ENCODE results near the gene BCL6.

BCL6 gene

DNA sequence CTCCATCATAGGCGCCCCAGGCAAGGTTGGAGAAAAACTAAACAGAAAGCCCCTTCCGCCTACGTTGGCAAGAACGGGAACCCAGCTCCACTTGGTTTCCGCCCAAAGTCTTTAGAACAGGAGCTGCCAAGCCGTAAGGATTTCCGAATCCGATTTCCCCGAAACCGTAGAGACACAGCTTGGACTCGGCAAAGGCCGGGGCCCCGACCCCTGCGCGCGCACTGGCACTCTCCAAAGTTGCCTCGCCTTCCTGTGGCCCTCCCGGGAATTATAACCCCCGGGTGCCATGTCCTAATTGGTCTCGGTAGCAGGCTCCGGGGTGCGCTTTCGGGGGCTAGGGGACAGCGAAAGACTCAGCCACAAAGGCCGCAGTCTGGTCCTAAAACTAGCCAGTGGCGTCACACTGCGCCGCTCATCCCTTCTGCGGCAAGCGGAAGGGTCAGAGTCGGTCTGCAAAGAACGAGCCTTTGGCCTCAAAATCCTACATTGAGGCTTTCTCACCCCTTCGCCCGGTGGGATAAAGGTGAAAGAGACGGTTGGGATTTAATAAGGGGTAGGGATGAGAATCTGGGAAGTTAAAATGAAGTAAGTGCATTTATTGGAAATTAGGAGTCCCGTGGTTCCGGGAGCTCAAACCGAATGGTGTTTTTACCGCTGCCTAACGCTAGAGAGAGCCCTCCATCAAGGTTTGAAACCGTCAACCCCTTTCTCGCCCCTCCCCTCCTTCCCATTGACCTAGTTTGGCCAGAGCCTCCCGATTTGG, 6.8 kb downstream of the BCL6 start:
- DNase-seq, result peak; percentile 90

DNA sequence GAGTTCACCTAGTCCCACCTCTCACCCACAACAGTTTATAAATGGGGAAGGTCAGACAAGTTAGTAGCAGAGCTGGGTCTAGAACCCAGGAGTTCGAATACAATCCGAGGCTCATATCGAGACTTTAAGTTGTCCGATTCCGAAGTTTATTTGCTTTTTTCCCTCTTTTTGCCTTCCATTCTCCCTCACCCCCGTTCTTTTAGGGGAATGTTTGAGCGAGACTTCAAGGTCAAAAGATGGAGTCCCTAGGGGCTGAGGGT, 7.3 kb downstream of the BCL6 start:
- peak; percentile 23 for DNase-seq

DNA sequence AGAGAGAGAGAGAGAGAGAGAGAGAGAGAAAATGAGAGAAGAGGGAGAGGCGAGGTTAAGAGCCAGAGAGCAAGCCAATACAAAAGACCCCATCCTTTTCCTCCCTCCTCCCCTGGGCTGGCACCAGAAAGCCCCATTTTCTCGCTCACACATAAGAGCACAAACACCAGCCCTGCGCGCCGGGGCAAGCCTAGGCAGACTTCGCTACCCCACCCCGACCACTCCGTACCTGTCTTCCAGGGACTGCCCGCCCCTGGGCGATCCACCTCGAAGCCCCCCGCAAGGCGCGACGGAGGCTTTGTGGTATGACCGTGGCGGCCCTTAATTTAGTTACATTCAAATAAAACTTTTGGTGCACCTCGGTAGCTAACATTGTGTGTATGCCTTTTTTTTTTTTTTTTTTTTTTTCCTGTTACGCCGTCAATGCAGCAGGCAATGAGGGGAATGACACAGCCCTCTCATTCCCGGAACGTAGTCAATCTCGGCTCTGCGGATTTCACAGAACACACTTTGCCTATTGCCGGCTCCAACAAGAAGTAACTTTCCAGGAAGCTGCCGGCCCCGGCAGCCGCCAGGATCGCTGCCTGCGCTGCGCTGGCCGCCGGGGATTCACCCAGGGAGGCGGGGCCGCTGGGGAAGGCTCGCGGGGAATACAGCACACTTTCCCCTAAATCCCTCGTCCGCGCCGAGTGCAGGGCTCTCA, 7.7 kb downstream of the BCL6 start:
- DNase-seq, result no peak

DNA sequence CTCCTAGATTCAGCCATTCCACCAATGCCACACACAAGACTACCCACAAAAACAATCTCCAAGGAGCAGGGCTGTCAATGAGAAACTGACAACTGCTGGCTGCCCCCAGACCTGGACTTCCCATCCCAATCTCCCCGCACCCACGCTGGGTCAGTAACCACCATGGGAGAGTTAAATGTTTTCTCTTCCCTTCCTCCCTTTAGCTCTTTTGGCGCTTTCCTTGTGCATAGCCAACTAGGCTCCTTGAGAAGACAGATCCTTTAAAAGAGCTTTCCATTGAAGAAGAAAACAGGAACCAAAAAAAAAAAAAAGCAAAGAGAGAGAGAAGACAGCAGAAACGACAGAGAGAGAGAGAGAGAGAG, 8.3 kb downstream of the BCL6 start:
- DNase-seq, result no peak

DNA sequence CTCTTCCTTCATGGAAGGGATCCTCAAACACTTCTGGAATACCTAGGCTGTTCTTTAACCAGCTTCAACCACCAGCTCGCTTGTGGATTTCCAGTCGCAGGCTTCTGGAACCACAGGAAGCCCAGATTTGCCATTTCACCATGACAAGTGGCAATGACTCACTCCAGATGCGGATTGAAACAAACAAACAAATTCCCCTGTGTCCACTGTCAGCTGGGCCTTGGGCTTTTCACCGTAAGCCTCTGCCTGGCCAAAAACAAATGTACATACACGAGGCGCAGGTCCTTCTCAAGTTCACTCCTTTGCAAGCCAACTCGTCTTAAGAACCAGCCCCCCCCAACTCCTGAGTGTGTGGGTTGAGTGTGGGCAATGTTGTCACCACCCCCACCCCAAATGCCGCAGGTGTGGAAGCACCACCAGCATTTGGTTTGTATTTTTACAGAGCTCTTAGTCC, 8.8 kb downstream of the BCL6 start:
- DNase-seq, result no peak

DNA sequence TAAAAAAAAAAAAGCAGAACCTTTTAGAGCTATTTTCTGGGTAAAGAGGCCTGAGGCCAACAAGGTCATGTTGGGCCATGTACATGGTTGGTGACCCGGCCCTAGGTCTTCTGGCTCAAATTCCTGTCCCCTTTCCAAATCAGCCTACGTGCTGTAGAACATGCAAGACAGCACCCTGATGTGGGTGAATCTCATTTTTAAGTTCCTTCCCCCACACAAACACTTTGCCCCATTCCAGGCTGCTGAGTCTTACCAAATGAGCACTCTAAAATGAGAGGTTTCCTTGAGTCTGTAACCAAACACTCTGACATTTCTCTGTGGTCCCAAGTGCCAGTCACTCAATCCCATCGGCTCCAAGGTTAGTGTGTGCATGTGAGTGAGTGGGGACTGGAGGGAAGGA, 9.4 kb downstream of the BCL6 start:
- DNase-seq, result no peak

DNA sequence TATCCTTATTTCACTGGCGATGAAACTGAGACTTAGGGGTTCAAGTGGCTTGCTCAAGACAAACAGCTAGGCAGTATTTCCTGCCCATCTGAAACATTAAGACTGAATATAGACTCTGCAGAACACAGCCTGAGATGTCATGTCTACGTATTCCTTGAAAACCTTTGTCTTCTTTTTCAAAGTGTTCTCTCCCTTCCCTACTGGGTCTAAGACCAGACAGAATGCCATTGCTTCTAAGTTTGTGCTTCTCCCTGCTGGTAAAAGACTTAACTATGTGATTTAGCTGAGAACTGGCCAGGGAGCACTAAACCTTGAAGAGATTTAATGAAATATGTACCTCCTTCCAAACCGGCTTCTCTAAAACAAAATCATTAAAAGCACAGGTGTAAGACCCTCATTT, 9.9 kb downstream of the BCL6 start:
- no peak for DNase-seq

DNA sequence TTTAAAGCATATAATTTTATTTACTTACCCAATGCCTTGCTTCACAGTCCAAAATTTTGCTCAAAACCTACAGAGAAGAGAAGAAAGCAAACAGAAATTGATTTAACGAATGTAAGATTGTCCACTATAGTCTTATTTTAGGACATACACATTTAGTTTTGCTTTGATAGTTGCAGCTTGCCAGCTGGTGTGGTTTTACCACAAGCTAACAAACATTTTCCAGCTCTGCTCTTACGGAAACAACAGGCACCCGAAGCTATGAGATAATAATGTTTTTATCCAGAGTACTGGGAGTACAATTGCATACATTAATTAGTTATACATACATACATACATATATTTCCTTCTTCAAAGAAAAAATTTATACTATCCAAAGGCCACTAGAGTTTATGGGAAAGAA, 10.4 kb downstream of the BCL6 start:
- no peak for DNase-seq

DNA sequence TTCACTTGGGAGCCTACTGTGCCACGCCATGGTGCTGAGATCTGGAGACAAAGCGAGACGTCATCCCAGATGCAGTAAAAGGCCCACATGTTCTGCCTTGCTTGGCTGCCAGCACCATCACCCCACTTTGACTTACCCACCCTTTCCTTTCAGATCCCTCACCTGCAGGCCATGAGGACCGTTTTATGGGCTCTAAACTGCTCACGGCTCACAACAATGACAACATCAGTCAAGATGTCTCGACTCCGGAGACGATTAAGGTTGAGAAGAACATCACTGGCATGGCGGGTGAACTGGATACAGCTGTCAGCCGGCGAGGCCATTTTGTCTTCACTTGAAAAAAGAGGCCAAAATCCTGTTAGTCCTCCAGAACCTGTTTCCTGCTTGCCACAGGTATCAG, 11.9 kb downstream of the BCL6 start:
- DNase-seq, result no peak

DNA sequence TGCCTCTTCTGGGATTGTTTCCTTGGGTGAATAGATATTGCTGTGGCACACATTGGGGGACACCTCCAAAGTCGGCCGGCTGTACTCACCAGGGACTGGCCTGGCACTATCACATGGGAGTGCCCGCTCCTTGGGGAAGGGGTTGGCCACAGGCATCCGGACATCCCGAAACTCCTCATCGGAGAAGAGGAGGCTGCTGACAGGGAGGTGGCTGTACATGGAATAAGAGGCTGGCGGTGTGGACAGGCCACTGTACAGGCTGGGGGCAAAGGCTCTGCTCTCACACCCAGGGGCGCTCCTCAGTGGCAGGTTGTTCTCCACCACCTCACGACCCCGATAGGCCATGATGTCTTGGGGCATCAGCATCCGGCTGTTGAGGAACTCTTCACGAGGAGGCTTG, 15.7 kb downstream of the BCL6 start:
- DNase-seq, result no peak

DNA sequence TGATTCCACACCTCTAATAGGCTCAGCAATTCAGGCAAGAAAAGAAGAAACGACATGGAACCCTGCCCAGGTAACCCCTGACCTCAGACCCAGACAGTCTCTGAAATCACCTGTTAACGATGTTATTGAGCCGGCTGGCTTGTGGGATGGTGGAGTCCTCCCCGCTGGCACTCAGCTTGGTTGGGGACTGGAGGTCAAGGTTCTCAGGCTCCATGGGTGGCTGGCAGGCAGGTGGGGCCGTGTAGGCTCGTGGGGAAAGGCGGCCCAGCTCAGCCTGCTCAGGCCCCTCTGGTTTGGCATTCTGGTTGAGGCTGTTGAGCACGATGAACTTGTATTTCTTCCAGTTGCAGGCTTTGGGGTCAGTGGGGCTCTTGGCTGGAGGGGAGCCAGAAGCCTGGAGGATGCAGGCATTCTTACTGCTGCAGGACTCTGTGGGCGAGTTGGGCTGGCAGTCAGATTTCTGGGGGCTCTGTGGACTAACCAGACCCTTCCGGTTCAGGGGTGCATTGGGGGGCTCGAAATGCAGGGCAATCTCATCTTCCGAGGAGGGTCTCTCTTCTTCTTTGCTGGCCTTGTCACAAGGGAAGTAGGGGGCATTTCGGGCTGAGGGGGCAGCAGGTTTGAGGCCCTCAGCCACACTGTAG, 16.2 kb downstream of the BCL6 start:
- no peak for DNase-seq

DNA sequence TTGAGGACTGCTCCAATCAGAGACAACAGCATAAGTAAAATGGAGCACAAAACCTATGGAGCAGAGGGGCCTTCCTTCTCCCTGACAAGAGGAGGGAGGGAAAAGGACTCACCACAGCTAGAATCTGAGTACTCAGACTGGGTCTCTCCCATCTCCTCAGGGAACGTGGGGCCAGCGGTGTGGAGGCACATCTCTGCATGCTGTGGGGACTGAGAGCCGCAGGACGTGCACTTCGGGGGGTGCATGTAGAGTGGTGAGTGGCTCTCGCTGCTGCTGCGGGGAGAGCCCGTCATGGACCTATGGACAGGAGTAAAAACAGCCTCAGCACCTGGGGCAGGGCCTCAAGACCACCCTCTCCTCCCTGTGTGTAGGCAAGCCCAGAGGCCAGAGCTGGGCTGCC, 17.0 kb downstream of the BCL6 start:
- DNase-seq, result no peak

DNA sequence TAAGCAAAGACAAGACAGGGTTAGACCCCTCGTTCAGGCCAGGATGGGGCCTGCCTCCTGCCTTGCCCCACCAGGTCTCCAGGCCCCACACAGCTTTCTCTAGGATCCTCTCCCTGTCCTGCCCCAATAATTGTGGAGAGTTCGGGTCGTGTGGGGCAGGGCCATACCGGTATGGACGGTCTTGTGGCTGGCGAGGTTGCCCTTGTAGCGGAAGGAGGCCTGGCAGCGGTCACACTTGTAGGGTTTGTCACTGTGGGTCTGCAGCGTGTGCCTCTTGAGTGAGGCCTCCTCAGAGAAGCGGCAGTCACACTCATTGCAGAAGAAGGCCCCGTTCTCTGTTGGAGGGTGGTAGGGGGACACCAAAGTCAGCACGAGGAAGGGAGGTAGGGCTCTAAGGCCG, 18.7 kb downstream of the BCL6 start:
- DNase-seq, result no peak

DNA sequence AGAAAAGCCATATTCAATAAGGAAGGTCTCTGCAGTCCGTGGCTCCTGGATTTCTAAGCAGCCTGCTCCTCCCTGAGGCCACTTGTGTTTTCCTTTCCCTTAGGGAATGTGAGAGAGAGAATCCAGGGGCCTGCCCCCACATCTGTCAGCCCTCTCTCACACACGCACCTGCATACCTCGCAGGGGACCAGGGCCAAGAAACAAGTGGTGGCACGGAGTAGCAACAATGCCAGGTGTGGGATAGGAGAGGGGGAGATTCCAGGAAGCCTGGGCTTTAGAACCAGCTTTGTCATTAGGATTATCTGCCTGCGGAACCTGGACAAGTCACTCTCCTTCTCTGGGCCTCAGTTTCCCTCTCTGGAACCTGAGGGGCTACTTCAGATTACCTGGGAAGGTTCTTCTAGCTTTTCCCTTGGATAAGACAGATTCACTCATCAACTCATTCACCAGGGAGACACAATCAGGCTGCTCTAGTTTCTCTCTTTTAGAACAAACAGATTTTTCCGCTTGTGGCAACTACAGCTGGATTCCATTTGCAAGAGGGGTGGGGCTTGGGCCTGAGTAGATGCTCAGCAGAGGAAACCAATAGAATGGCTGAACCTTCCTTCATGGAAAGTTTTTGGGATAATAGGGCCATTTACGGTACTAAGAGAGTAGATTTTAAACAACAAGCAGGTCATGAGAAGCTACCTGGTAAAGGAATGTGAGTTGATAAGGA, 19.5 kb downstream of the BCL6 start:
- no peak for DNase-seq

DNA sequence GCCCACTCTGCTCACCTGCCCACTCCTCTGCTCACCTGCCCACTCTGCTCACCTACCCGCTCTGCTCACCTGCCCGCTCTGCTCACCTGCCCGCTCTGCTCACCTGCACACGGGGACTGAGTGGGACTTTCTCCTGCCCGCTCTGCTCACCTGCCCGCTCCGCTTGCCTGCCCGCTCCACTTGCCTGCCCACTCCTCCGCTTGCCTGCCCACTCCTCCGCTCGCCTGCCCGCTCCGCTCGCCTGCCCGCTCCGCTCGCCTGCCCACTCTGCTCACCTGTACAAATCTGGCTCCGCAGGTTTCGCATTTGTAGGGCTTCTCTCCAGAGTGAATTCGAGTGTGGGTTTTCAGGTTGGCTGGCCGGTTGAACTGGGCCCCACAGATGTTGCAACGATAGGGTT, 20.0 kb downstream of the BCL6 start:
- no peak for DNase-seq

DNA sequence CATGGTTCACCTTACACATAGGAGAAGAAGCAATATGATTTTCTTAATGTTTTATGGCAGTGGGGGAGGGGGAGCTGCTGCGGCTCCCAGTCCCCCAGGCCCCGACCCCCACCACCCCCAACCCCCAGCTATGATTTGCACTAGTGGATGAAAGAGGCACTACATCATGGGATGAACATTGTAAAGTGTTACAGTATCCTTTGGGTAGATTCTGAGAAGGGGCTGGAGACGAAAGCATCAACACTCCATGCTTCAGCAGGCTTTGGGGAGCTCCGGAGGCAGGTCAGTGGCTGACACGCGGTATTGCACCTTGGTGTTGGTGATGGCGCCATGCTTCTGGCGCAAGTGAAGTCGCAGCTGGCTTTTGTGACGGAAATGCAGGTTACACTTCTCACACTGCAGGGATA, 23.1 kb downstream of the BCL6 start:
- no peak for DNase-seq

DNA sequence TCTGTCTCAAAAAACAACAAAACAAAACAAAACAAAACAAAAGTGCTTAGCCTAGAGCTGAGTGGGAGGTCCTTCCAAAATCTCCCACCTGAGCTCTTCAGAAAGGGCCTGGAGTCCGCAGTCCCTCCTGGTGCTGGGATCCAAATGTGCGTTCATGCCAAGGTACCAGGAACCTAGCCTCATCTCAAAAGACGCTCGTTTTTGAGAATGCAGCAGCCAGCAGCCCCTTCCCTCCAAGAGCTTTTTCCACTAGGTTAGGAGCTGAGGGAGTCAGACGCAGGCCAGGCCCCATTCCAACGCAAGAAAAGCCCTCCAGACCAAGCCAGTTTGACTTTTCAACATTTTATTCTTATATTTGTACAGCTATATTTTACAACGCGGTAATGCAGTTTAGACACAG, 24.2 kb downstream of the BCL6 start:
- no peak for DNase-seq

DNA sequence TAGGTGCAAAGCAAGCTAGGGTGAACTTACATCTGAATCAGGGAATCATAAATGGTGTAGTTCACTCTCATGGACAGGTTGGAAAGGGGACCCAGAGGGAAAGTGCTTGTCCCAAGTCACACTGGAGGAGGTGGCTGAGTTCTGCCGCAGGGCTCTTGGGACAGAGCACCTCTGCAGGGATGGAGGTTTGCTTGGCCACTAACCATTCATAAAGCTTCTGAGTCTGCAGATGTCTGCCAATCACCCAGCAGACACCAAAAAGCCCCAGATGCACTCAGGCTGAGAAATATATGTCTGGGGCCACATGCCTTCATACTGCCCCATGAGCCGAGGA, 25.0 kb downstream of the BCL6 start:
- no peak for DNase-seq

DNA sequence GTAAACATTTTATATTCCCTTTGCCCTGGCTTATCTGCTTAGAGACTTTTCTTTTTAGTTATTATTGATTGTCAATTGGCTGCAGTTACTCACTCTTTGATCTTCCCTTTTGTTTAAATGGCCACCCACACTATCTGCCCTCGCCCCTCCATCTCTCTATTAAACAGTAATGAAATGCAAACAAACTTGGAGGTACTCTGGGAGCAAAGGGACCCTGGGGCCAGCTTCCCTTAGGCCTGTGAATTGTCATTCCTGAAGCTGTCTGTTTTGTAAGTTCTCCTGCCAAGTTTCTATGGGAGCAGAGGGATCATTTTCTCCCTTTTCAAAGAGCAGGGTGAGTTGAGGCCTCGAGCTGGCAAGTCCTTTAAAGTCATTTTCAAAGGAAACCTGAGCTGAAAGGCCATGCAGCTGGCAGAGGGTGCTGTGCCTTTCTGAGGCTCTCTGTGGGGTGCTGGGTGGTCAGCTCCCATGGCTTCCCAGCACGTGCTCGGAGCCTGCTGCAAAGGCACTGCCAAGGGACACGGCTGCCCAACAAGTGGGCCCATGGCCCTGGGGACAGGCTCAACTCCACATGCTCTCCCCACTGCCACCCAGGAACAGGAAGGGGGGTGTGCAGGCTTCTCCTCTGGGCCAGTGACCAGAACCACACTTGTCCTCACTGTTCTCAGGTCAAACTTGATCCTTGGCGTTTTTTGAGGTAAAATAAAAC, 25.5 kb downstream of the BCL6 start:
- DNase-seq, result peak; percentile 82

DNA sequence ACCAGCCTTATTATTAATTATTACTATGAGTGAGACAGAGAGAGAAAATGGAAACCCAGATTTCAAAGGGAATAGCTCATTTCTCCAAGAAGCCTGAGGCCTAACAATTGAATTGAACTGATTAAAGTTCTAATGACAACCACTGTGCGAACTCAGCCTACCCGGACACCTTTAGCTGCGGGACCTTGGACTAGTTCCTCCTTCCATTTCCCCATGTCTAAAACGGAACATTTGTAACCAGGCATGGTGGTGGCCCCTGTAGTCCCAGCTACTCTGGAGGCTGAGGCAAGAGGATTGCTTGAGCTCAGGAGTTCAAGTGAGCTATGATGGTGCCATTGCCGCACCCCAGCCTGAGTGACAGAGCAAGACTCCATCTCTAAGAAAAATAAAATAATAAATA, 26.5 kb downstream of the BCL6 start:
- DNase-seq, result no peak

DNA sequence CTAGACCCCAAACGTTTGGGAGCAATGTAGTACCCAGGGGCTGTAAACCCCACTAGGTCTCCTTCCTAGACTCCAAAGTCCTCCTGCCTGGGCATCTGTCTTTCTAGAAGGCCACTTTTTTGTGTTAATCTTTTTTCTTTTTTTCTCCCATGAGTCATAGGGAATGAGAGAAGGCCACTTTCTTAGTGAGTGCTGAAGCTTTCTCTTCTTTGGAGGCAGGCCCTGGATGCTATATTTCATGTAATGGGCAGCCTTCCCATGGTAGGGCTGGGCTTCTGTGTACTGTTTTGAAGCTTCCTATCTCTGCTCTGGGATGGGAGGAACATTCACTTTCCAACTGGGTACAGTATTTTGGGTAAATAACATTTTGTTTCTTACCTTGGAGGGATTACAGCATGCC, 27.7 kb downstream of the BCL6 start:
- no peak for DNase-seq

DNA sequence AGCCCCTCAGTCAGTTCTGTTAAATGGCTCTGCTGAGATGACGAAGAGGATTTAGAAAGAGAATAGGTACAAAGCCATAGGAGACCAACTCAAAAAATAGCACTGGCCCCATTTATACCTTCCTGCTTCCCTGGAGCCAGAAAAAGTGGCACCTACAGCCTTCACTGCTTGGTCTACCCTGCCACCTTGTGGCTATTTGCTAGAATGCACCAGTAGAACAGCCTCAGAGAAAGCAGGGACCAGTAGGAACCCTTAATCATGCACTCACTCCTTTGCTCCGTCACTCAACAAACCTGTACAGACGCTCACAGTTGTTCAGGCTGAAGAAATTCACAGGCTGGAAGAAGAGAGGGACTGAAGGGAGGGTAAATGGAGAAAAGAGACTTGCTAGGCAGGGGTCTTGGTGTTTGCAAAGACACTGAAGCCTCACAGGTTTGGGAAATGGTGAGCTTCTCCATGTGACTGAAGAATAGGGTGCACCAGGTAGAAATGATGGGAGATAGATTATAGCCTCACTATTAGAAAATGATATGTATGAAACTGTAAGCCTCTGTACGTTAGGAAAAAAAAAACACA, 30.8 kb downstream of the BCL6 start:
- peak; percentile 60 for DNase-seq

DNA sequence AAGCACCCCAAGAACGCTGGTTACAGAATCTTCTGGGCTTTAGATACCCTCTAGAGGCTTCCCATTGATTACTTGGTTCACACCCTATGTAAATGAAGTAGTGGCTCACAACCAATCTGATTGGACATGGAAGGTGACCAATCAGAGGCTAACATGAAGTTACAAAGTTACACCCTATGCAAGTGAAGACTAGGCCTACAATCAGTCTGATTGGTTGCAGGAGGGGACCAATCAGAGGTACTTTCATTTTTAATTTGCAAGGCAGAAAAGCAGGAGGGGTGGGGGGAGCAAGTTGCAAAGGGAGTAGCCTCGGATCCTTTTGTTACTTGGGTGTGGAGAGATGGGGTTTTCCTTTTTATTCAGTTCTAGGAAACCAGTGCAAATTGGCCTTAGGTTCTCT, 31.8 kb downstream of the BCL6 start:
- DNase-seq, result no peak

Data from NCI-H1092 treated with DMSO at 0.1 percent for 48 hours (cell line).